ENCODE measurements around the gene FAM20A. TPM values are rescaled to one million over a fixed set of nuclear protein-coding genes. Genes with fewer than 3 reads are reported as not detected.

FAM20A gene
- total and polyA plus RNA-seq, 7 donors = 0.46 to 10.0 (median 5.4) TPM

DNA sequence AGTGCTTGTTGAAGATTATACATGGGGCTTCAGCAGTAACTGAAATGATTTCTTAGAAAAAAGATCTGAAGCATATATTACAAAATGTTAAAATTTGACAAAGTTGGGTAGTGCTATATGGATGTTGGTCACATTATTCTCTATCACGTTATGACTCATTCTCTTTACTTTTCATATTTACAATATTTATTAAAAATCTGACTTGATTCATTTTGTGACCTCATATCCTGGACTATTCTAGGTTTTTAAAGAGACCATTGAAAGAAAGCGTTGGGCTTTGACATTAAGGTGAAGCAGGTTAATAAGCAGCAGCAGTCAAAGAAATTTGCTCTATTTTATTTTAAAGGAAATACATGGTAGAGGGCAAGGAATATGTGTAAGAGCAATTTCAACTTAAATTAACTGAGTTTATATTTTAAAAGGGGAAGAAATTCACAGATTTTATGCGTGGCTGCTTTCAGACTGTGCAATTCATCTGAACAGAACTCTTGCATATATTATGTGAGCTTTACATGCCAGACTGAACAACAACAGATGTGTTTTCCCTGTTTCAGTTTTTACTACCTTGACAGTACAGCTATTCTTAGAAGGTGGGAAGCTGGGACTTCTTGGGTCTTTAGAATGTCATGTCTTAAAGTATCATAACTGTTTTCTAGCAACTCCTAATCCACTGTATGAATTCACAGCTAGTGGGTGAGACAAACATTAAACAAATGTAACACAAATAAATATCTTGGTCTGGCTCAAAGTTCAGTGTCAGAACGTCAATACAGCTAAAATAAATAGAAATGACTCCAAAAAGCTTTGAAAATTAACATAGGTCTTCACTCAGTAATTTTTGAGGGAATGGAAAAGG is 10.4 kb upstream of the FAM20A start:
- TF ChIP-seq, protein P1, sequence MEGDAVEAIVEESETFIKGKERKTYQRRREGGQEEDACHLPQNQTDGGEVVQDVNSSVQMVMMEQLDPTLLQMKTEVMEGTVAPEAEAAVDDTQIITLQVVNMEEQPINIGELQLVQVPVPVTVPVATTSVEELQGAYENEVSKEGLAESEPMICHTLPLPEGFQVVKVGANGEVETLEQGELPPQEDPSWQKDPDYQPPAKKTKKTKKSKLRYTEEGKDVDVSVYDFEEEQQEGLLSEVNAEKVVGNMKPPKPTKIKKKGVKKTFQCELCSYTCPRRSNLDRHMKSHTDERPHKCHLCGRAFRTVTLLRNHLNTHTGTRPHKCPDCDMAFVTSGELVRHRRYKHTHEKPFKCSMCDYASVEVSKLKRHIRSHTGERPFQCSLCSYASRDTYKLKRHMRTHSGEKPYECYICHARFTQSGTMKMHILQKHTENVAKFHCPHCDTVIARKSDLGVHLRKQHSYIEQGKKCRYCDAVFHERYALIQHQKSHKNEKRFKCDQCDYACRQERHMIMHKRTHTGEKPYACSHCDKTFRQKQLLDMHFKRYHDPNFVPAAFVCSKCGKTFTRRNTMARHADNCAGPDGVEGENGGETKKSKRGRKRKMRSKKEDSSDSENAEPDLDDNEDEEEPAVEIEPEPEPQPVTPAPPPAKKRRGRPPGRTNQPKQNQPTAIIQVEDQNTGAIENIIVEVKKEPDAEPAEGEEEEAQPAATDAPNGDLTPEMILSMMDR (IDR thresholded peaks at IDR 0.05) = no peak
- TF ChIP-seq EP300 (IDR thresholded peaks at IDR 0.05) (no peak), POLR2A (IDR thresholded peaks at IDR 0.05) (no peak), POLR2AphosphoS5 (IDR thresholded peaks at IDR 0.05) (no peak)
- Histone ChIP-seq H3K36me3 (no peaks in the 10 kb centered on the region), H3K4me1 (no peaks in the 10 kb centered on the region), H3K4me3 (no peak overlapping the region), H3K27me3 (no peaks in the 10 kb centered on the region), H3K9me3 (peaks cover 0 to 11% (median 8%) of the 10 kb centered on the region in 4 donors), H3K27ac (no peak overlapping the region)
- intact Hi-C loops (cut with DNase I) = no loop called here
- no peak for DNase-seq
- 46 to 69% methylated on average over 4 of the region's 4 CpGs for WGBS, 2 donors

DNA sequence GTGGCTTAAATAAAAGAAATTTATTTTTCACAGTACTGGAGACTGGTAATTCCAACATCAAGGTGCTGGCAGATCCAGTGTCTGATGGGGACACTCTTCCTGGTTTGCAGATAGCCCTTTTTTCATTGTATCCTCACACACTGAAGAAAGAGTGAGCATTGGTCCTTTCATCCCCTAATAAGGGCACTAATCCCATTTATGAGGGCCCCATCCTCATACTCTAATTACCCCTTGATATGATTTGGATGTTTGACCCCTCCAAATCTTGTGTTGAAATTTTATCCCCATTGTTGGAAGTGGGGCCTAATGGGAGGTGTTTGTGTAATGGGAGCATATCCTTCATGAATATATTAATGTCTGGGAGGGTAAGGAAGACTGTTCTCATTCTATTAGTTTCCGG is 9.4 kb upstream of the FAM20A start:
- Histone ChIP-seq H3K36me3 (no peaks in the 10 kb centered on the region), H3K27ac (no peak overlapping the region), H3K27me3 (no peaks in the 10 kb centered on the region), H3K9me3 (peaks cover 0 to 11% (median 8%) of the 10 kb centered on the region in 4 donors), H3K4me3 (no peak overlapping the region), H3K4me1 (no peaks in the 10 kb centered on the region)
- DNase-seq = no peak
- TF ChIP-seq POLR2A (IDR thresholded peaks at IDR 0.05) = no peak
- no peak for TF ChIP-seq EP300 (IDR thresholded peaks at IDR 0.05)
- TF ChIP-seq POLR2AphosphoS5 (IDR thresholded peaks at IDR 0.05) = no peak
- TF ChIP-seq, protein P1 (IDR thresholded peaks at IDR 0.05) = no peak
- 97% methylated on average over 1 of the region's 1 CpG for WGBS, 2 donors
- intact Hi-C loops (cut with DNase I) = no loop called here

DNA sequence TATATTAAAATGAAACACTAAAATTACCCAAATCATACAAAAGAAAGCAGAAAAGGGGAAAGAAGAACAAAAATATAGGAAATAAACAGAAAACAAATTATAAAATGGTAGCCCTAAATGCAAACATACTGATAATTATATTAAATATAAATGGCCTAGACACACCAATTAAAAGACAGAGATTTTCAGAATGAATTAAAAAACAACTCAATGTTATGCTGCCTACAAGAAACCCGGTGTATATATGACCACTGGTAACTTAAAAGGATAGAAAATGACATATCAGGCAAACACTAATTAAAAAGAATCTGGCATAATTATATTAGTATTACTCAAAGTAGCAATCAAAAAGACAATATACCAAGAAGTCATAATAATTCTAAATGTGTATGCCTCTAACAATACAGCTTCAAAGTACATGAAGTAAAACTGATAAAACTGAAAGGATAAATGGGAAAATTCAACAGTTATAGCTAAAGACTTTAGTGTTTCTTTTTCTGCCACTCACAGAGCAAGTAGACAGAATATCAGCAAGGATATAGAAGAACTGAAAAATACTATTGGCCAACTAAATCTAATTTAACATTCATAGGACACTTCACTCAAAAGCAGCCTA is 7.5 kb upstream of the FAM20A start:
- intact Hi-C loops (cut with DNase I) = no loop called here
- no peak overlapping the region for H3K4me3 ChIP-seq
- H3K4me1 ChIP-seq = no peaks in the 10 kb centered on the region
- no peak for DNase-seq
- WGBS, 2 donors = 93% methylated on average over 1 of the region's 1 CpG
- H3K27me3 ChIP-seq = no peaks in the 10 kb centered on the region
- TF ChIP-seq POLR2A (IDR thresholded peaks at IDR 0.05) = no peak
- TF ChIP-seq EP300 (IDR thresholded peaks at IDR 0.05) = no peak
- TF ChIP-seq POLR2AphosphoS5 (IDR thresholded peaks at IDR 0.05) = no peak
- TF ChIP-seq, protein P1 (IDR thresholded peaks at IDR 0.05) = no peak
- no peak overlapping the region for H3K27ac ChIP-seq
- peaks cover 0 to 11% (median 8%) of the 10 kb centered on the region in 4 donors for H3K9me3 ChIP-seq
- H3K36me3 ChIP-seq = no peaks in the 10 kb centered on the region

- DNase-seq = no peak
- Histone ChIP-seq H3K9me3 (peaks cover 0 to 11% (median 8%) of the 10 kb centered on the region in 4 donors), H3K36me3 (no peaks in the 10 kb centered on the region), H3K27ac (no peak overlapping the region), H3K4me1 (no peaks in the 10 kb centered on the region), H3K4me3 (no peak overlapping the region), H3K27me3 (peaks cover 0 to 4% (median 0%) of the 10 kb centered on the region in 3 donors)
- TF ChIP-seq, protein P1 (IDR thresholded peaks at IDR 0.05) = no peak
- TF ChIP-seq POLR2AphosphoS5 (IDR thresholded peaks at IDR 0.05) = no peak
- no peak for TF ChIP-seq EP300 (IDR thresholded peaks at IDR 0.05)
- no peak for TF ChIP-seq POLR2A (IDR thresholded peaks at IDR 0.05)
- 68 to 85% methylated on average over 2 of the region's 2 CpGs for WGBS, 2 donors
- intact Hi-C loops (cut with DNase I) = no loop called here
Observed at GRCh38 chr17:68606451-68607307, 5.5 kb upstream of the FAM20A start.

Measured in sigmoid colon (tissue), 7 donors.